ENCODE measurements around the gene PIGV.
"Not testable (repeated sequence)": the region's sequence is repeated elsewhere in the genome, so short reads cannot be mapped to it uniquely, and the experiment has no call there.

PIGV gene

DNA sequence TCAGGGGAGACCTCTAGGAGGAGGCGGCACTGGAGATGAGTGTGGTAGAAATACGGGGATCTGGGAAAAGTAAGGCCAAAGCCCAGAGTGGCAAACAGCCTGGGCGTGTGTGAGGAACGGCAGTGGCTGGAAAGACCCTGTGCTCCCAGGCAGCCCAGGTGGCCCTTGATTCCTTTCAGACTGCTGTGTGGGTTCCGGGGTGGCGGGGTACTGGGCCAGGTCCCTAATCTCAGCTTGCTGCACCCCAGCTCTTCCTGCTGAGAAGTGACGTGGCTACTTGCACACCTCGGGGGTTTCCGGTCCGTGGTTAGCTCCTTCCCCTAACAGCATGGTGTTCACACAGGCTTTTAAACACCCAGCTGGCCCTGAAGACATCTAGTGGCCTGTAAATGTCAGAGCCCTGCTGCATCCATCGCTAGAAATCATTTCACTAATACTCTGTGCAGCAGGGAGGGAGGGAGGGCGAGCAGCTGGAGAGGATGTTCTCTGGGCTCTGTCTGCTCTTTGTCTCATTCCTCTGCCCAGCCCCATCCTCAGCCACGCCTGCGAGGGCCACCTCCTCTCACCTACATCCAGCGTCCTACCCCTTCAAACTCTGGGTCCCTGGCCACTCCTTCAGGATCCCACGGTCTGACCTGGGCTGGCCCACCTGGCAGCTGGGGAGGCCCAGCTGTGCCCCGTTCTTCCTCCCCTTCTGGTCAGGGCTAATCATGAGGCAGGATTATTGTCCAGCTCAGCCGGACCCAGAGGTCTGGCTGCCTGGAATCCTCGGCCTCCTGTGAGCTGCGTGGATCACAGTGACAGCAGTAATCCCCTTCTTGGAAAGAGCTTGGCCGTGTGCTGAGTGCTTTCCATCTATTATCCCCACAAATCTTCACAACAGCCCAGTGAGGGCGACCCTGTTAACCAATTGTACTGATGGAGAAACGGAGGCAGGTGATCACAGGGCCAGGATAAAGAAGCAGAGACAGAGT lies 46.0 kb downstream of the PIGV start:
- no peak for DNase-seq (ENCODE audit: extremely low read depth, low read depth)

DNA sequence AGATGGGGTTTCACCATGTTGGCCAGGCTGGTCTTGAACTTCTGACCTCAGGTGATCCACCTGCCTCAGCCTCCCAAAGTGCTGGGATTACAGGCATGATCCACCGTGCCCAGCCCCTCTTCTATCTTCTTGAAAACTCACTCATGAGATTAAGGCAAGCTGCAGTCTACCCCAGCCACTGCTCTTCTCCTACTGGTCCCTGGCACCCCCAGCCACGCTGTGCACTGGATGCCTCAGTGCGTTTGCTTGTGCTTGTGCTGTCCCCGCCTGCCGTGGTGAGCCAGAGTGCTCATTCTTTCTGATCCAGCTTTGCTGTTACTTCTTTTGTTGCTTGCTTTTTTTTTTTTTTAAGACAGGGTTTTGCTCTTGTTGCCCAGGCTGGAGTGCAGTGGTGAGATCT lies 49.9 kb downstream of the PIGV start:
- DNase-seq (ENCODE audit: extremely low read depth, low read depth): not testable (repeated sequence)

More for the DNA sequence above, 46.0 kb downstream of the PIGV start:
- TF ChIP-seq, protein P1, sequence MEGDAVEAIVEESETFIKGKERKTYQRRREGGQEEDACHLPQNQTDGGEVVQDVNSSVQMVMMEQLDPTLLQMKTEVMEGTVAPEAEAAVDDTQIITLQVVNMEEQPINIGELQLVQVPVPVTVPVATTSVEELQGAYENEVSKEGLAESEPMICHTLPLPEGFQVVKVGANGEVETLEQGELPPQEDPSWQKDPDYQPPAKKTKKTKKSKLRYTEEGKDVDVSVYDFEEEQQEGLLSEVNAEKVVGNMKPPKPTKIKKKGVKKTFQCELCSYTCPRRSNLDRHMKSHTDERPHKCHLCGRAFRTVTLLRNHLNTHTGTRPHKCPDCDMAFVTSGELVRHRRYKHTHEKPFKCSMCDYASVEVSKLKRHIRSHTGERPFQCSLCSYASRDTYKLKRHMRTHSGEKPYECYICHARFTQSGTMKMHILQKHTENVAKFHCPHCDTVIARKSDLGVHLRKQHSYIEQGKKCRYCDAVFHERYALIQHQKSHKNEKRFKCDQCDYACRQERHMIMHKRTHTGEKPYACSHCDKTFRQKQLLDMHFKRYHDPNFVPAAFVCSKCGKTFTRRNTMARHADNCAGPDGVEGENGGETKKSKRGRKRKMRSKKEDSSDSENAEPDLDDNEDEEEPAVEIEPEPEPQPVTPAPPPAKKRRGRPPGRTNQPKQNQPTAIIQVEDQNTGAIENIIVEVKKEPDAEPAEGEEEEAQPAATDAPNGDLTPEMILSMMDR (IDR thresholded peaks at IDR 0.05; ENCODE audit: low read depth, low read length): no peak

DNA sequence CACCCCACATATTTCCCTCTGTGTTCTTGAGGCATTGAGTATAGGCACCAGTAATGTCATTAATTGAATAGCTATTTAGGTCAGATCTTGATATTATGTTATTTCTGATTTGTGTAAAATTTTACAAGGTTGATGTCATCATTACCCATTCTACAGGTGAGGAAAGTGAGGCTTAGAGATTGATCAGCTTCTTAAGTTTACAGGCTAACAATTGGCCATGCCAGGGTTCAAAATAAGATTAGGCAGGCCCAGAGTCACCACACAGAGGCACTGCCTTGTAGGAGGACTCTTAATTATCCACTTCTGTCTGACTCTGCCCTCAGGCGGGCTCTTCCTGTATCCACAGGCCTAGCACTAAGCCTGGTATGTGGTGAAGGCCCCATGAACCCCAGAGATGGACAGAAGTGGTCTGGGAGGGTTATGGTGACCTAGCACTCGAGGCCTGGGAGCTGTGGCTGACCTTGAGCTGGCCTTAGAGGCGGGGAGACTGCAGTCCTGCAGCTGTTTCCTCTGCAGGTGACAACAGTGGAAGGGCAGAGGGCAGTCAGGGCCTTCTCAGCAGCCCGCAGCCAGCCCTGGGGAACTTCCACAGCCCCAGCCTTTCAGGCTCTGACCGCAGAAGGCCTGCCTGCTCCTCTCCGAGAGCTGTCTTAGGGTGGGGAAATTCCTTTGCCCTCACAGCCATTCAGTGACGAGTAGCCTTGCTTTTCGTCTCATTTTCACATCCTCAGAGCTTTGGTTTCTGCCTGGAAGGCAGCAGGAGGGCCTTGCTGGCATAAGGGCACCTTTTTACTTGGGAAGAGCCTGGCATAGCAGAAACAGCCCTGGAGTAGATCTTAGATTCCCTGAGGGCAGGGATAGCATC lies 51.0 kb downstream of the PIGV start:
- no peak for DNase-seq (ENCODE audit: extremely low read depth, low read depth)
- TF ChIP-seq, protein P1 (IDR thresholded peaks at IDR 0.05; ENCODE audit: low read depth, low read length): no peak

DNA sequence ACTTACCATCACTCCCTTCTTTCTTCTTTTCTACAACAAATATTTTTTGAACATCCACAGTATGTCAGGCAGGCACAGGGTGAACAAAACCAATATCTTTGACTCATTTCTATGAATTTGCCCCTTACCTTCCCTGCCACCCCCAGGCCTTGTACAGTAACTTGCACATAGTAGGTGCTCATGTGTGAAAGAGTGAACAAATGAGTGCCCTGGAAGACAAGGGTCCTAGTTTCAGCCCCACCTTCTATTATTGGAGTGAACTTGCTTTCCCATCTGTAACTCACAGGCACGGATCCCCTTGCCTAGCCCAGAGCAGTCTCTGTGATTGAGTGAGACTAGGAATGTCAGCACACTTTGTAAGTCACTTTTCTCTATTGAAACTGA lies 51.6 kb downstream of the PIGV start:
- TF ChIP-seq, protein P1 (IDR thresholded peaks at IDR 0.05; ENCODE audit: low read depth, low read length): no peak
- no peak for DNase-seq (ENCODE audit: extremely low read depth, low read depth)

DNA sequence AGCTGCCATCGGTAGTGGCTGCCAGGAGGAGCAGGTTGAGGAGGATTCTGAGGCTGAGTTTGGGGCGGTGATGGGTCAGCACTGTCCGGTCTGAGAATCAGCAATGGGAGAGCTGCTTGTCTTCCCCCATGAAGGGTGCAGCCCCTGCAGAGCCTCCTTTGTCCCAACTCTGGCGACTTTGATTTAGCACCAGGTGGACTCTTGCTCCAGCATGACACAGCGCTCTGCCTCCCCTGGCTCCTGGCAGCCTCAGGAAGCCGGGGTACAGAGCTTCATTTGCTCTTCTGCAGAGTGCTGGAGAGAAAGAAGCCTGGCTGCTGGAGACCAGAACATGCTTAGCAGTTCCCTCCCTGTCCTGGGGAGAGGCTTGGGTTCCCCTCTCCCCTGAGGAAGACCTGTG lies 52.0 kb downstream of the PIGV start:
- DNase-seq (ENCODE audit: extremely low read depth, low read depth): no peak
- TF ChIP-seq, protein P1 (IDR thresholded peaks at IDR 0.05; ENCODE audit: low read depth, low read length): no peak

DNA sequence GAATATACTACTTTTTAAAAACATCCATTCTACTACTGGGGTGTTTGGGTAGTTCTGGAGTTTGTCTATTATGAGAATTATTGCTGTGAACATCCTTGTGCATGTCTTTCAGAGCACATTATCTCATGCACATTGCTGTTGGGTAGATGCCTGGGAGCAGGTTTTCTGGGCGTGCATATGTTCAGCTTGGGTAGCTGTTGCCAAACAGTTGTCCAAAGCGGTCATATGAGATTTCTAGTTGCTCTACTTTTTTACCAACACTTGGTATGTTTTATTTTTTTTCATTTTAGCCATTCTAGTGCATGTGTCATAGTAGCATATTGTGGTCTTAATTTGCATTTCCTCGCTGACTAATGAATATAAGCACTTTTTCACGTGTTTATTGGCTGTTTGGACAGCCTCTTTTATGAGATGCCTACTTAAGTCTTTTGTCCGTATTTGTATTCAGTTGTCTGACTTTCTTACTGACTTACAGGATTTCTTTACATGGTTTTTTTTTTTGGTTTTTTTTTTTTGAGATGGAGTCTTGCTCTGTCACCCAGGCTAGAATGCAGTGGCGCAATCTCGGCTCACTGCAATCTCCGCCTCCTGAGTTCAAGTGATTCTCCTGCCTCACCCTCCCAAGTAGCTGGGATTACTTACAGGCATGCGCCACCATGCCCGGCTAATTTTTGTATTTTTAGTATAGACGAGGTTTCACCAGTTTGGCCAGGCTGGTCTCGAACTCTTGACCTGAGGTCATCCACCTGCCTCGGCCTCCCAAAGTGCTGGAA lies 56.9 kb downstream of the PIGV start:
- TF ChIP-seq, protein P1 (IDR thresholded peaks at IDR 0.05; ENCODE audit: low read depth, low read length): no peak

DNA sequence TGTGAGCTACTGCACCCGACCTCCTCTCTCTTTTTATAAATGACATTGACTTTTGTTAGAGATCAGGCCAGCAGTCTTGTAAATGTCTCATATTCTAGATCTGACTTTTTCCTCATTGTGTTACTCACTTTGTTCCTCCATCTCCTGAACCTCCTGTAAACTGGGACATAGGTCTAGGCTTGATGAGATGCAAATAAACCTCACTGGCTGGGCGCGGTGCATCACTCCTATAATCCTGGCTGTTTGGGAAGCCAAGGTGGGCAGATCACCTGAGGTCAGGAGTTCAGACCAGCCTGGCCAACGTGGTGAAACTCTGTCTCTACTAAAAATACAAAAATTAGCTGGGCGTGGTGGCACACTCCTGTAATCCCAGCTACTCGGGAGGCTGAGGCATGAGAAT lies 60.1 kb downstream of the PIGV start:
- not testable (repeated sequence) for DNase-seq (ENCODE audit: extremely low read depth, low read depth)

More for the DNA sequence above, 56.9 kb downstream of the PIGV start:
- DNase-seq (ENCODE audit: extremely low read depth, low read depth): no peak
